ENCODE data around the gene CFAP70.
A peak's percentile ranks its signal among the peaks of the same experiment; 100 is the strongest.
"Not testable (repeated sequence)": the region's sequence is repeated elsewhere in the genome, so short reads cannot be mapped to it uniquely, and the experiment has no call there.

The CFAP70 gene

DNA sequence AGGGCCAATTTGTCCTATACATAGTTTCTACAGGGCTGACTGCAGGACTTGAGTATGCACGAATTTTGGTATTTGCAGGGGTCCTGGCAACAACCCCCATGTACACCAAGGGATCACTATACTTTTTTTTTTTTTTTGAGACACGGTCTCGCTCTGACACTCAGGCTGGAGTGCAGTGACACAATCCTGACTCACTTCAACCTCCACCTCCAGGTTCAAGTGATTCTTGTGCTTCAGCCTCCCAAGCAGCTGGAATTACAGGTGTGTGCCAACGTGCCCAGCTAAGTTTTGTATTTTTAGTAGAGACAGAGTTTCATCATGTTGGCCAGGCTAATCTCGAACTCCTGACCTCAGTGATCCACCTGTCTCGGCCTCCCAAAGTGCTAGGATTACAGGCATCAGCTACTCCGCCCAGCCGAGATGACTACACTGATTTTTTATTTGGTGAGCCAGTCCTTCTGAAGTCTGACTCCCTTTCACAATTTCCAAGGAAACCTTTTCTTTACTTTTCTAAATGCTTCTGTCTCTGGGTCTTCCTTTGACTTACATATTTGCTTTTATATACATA lies 19.8 kb downstream of the CFAP70 start:
- DNase-seq, result no peak

DNA sequence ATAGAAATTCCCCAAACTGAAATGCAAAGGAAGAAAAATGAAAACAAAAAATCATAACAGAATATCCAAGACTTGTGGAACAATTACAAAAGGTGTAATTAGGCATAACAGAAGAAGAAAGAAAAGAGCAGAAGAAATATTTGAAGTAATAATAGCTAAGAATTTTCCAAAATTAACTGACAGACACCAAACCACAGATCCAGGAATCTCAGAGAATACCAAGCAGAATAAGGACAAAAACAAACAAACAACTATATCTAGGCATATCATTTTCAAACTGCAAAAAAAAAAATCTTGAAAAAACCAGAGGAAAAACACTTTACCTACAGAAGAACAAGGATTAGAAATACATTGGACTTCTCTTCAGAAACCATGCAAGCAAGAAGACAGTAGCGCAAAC lies 25.5 kb downstream of the CFAP70 start:
- DNase-seq, result no peak

DNA sequence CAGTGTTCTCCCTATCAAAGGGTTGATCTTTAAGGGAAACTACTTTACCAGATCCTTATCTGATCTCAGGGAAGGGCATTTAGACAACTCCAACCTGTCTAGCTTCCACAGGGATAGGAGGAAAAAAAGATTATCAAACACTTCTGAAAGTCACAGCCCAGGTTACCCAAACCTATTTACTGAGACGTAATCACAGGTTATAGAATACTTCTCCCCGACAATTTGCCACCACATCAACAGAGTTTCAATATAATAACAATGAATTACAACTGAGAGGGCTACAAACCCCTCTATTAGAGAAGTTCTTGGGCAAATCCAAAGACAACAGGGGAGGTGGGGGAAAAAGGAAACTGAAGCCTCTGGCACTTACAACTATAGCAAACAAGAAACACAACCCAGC lies 26.3 kb downstream of the CFAP70 start:
- DNase-seq, result no peak

DNA sequence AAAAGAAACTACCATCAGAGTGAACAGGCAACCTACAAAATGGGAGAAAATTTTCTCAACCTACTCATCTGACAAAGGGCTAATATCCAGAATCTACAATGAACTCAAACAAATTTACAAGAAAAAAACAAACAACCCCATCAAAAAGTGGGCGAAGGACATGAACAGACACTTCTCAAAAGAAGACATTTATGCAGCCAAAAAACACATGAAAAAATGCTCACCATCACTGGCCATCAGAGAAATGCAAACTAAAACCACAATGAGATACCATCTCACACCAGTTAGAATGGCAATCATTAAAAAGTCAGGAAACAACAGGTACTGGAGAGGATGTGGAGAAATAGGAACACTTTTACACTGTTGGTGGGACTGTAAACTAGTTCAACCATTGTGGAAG lies 30.1 kb downstream of the CFAP70 start:
- DNase-seq, result not testable (repeated sequence)

DNA sequence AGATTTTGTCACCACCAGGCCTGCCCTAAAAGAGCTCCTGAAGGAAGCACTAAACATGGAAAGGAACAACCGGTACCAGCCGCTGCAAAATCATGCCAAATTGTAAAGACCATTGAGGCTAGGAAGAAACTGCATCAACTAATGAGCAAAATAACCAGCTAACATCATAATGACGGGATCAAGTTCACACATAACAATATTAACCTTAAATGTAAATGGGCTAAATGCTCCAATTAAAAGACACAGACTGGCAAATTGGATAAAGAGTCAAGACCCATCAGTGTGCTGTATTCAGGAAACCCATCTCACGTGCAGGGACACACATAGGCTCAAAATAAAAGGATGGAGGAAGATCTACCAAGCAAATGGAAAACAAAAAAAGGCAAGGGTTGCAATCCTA lies 33.4 kb downstream of the CFAP70 start:
- not testable (repeated sequence) for DNase-seq

DNA sequence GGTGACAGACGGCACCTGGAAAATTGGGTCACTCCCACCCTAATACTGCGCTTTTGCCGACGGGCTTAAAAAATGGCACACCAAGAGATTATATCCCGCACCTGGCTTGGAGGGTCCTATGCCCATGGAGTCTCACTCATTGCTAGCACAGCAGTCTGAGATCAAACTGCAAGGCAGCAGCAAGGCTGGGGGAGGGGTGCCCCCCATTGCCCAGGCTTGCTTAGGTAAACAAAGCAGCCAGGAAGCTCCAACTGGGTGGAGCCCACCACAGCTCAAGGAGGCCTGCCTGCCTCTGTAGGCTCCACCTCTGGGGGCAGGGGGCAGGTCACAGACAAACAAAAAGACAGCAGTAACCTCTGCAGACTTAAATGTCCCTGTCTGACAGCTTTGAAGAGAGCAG lies 35.1 kb downstream of the CFAP70 start:
- DNase-seq, result not testable (repeated sequence)

DNA sequence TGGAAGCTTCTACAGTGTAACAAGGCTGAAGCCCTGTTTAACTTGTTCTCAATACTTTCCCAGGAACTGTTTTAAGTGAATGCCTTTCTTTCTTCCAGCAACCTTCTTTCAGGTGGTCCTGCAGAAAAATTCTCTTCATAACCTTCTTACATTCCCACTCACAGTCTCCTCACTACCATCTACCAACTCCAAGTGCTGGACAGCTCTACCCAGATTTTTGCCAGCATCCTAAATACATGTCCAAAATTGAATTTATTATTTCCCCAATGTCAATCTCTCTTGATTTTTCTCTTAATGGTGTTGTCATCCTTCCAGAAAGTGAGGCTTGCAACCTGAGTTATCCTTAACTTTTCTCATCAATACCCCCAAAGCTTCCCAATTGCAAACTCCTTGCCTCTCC lies 48.2 kb downstream of the CFAP70 start:
- DNase-seq, result no peak

DNA sequence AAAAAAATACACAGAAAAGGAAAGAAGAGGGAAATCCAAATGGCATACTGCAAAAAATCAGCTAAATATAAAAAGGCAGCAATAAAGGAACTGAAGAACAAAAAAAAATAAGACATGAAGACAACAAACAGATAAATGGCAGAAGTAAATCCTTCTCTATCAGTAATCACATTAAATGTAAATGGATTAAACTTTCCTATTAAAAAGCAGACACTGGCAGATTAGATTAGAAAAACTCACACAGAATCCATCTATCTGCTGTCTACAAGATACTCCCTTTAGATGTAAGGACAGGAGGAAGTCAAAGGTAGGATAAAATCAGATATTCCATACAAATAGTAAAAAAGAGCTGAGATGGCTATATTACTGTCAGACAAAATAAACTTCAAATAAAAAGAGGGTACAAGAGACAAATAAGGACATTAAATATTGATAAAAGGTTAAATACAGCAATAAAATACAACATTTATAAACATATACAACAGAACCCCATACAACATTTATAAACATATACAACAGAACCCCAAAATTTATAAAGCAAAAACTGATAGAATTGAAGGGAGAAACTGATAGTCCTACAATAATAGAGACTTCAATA lies 51.4 kb downstream of the CFAP70 start:
- no peak for DNase-seq

DNA sequence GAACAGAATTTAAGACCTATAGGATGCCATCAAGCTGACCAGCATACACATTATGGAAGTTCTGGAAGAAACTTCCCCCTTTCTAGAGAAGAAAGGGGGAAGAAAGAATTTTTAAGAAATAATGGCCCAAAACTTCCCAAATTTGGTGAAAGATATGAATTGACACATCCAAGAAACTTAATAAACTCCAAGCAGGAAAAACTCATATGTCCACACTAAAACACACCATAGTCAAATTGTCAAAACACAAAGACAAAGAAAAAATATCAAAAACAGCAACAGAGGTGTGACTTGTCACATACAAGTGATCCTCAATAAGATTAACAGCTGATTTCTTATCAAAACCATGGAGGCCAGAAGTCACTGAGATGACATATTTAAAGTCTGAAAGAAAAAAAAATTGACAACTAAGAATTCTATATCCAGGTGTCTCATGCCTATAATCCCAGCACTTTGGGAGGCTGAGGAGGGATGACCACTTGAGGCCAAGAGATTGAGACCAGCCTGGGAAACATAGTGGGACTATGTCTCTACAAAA lies 52.4 kb downstream of the CFAP70 start:
- DNase-seq, result no peak

DNA sequence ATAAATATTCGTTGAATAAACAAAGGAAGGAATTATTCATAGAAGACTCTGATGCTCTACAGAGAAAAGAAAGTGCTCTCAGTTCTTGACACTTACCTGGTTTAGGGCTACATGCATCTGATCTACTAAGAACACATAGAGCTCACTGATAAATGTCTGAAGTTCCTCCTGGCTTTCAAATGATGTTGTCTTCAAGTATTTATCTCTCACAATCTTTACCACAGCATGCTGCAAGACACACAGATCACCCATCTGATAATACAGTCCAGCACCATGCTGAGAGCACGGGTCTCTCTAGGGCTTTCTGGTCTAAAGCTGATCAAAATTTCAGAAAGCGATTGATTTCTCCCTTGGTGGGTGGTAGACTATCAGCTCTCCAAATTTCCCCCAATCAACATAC lies 61.7 kb downstream of the CFAP70 start:
- peak; percentile 40 for DNase-seq

DNA sequence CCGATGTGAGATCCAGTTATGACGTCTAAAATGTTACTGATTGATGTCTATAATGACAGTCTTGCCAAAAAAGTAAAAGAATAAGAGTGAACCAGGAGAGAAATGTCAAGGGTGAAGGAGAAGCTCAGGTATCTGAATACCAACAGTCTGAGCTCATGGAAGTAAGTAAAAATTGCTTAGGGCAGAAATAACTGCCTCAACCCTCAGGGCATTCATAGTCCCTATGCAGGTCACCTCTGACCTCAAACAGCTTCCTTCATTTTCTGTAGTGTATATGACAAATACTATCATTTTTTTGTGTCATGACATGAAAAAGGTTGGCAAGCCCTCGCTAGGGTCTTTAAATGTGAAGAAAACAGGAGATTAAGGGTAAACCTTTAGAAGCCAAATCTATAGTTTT lies 65.2 kb downstream of the CFAP70 start:
- no peak for DNase-seq

DNA sequence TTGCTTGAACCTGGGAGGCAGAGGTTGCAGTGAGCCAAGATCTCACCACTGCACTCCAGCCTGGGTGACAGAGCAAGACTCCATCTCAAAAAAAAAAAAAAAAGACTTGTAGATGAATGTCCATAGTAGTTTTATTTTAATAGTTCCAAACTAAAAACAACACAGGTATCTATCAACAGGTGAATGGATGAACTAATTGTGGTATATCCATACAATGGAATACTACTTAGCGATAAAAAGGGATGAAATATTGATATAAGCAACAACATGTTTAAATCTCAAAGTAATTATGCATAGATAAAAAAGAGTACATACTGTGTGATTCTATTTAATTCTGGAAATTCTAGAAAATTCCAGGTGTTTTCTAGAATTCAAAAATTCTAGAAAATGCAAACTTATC lies 68.7 kb downstream of the CFAP70 start:
- DNase-seq, result no peak

DNA sequence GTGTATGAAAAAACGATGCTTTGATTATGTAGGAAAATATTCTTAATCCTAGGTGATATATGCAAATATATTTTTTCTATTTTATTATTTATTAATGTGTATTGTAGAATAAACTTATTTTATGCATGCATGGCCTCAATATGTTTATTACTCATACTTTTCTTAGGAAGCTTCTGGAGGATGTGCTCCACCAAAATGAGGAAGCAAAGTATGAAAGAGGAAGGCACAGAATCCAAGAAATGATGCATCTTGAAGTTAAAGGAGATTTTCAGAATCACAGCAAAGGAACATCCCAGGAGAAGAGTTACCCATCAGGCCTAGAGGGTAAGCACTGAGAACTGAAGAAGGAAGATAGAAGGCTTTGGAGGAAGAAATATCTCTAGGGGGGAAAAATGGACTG lies 71.2 kb downstream of the CFAP70 start:
- no peak for DNase-seq

DNA sequence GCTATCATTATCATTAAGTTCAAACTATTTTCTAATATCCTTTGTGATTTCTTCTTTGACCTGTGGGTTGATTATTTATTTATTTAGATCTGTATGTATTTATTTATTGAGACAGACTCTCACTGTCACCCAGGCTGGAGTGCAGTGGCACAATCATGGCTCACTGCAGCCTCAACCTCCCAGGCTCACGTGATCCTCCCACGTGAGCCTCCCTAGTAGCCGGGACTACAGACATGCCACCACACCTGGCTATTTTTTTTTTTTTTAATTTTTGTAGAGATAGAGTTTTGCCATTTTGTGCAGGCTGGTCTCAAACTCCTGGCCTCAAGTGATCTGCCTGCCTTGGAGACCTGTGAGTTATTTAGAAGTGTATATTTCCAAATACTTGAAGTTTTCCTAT lies 77.6 kb downstream of the CFAP70 start:
- DNase-seq, result no peak

DNA sequence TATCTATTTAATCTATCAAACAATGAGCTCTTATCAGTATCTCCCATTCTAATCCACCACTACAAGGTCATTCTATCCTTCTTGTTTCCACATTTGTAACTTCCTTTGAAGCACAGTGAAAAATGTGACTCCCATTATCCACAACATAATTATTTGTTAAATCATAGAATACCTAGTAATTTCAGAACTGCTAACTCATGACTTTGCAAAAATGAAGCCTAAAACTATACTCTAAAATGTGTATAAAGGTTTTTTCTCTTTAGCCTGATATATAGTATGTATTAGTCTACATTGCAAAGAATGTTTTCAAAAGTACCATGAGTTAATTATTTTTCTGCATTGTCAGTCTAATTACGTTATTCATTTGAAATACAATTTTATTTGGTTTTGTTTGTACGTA lies 94.2 kb downstream of the CFAP70 start:
- DNase-seq, result no peak

DNA sequence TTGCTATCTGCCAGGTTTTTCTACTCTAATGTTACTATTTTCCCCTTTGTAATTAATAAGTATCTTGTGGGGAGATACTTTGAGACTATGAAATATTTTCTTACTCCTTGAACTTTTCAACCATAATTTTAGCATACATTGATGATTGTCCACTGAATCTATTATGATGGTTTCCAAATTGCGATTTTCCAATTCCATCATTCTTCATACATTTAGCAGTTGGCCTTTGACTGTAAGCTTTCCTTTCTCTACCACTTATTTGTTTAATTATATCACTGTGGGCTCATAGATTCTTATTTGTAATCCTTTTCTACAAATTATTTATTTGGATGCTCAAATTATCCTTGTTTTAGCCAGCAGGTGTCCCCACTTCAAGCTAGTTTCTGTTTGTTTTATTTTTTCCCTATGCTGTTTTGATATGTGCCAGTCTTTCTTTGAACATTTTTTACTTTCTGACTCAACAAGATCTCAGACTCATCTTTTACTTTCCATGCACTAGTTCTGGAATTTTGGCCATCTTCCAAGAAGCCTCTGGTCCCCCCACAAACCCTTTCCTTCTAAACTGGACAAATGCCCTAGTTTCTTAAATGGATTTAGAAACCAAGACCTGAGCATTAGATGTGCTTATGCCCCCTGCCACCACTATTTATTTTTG lies 94.8 kb downstream of the CFAP70 start:
- DNase-seq, result peak; percentile 28

DNA sequence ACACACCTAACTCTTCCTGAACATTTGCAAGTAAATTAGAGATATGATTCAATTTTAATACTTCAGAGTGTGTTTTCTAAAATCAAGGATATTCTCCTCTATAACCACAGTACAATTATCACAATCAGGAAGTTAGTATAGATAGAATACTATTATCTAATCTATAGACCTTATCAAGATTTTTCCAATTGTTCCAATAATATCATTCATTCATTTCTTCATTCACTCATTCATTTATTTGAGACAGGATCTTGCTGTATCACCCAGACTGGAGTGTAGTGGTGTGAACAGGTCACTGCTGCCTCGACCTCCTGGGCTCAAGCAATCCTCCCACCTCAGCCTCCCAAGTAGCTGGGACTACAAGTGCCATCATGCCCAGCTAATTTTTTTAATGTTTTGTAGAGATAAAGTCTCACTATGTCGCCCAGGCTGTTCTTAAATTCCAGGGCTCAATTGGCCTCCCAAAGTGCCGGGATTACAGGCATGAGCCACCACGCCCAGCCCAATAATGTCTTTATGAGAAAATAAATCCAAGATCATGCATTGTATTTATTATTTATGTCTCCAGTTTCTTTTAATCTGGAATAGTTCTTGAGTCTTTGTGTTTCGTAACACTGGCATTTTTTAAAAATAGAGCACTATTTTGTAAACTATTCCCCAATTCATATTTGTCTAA lies 95.6 kb downstream of the CFAP70 start:
- DNase-seq, result no peak

DNA sequence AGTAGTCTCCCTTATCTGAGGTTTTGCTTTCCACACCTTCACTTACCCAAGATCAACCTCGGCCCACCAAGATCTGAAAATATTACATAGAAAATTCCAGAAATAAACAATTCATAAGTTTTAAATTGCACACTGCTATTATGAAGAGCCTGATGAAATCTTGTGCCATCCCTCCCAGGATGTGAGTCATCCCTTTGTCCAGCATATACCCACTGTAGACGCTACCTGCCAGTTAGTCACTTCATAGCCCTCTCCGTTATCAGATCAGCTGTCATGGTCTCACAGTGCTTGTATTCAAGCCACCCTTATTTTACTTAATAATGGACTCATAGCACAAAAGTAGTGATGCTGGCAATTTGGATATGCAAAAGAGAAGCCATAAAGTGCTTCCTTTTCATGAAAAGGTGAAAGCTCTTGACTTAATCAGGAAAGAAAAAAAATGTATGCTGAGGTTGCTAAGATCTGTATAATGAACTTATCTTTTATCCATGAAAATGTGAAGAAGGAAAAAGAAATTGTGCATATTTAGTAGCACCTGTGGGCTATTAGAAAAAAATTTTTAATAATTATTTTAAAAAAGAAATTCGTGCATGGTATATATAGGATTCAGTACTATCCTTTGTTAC lies 96.4 kb downstream of the CFAP70 start:
- peak; percentile 26 for DNase-seq

DNA sequence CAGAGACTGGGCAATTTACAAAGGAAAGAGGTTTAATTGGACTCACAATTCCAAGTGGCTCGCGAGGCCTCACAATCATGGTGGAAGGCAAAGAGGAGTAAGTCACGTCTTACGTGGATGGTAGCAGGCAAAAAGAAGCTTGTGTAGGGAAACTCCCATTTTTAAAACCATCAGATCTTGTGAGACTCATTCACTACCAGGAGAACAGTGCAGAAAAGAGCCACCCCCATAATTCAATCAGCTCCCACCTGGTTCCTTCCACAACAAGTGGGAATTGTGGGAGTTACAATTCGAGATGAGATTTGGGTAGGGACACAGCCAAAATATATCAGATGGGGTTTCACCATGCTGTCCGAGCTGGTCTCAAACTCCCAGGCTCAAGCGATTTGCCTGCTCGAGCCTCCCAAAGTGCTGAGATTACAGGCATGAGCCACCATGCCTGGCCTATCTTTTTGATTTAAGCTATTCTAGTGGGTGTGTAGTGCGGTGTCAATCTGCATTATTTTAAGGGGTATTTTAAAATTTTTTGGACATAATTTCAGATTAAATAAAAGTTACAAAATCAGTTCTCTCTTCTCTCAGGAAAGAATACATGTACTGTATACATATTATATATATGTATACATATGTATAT lies 97.2 kb downstream of the CFAP70 start:
- DNase-seq, result no peak

DNA sequence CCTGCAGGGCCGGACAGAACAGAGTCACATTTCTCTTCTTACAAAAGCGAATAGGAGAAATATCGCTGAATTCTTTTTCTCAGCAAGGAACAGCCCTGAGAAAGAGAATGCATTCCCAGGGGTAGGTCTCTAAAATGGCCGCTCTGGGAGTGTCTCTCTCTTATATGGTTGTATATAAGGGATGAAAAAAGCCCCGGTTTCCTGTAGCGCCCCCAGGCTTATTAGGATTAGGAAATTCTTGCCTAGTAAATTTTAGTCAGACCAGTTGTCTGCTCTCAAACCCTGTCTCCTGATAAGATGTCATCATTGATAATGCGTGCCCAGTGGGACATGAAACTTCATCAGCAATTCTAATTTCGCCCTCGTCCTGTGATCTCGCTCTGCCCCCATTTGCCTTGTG lies 100.1 kb downstream of the CFAP70 start:
- not testable (repeated sequence) for DNase-seq

DNA sequence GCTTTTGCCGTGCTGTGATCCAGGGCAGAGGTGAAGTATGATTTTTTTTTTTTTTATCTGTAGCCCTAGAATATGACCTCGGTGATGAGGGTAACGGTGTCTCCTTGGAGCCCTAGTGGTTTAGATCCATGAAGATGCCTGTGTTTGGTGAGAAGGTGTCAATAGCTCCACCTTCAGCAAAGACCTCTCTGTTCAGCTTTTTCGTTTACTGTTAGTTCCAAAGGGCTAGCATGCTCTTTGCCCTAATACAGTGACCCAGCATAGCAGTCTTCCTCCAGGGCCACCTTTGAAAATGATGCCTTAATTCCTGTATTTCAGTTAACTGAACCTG lies 105.5 kb downstream of the CFAP70 start:
- peak; percentile 23 for DNase-seq

DNA sequence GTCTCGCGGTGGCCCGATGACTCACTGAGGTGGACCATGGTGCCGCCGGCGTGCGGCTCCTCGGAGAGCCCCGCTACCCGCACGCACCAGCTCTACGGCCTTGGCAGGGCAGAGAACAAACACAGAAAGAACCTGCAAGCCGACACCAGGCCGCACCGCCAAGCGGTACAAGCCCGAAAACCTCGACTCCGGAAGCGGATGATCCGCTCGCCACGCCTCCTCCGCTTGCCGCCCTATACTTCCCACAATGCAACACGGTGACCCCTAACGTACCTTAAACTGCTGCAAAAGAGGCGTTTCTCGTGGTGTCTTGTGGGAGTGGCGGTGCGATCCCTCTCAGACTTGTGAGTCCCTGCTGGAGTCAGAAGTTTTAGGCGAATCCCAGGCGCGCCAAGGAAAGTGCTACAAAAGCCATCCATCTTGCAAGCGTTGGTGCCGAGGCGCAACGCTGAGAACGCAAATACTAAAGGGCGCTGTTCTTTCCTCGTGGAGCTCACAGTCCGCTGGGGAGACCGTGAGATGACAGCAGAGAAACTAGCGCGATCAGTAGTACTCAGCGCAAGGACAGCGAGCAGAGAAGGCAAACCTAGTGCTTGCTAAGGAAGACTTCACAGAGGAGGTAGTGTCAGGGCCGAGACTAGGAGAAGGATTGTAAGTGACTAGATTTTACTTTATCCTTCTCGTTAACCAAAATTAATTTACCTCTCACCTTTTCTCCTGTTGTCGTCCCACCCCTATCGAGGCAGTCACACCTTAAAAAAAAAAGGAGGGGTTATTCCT lies 106.0 kb downstream of the CFAP70 start, which contains the start of gene MRPS16:
MRPS16 (minus strand) TSS at position 200 of the 780 bp plus-strand sequence; CDS start at position 38, 162 bp downstream.
- DNase-seq, result peak; percentile 96

Measured in activated CD4-positive, alpha-beta T cell treated with anti-CD3 and anti-CD28 coated beads, Interleukin-2, amount 50 U/mL, for 16 hours (primary cell).